Liver (tissue), 9 donors: ENCODE data around the gene CTU2. TPM values are rescaled to one million over a fixed set of nuclear protein-coding genes. Genes with fewer than 3 reads are reported as not detected.

ENCODE experiments used
- DNase-seq: peaks from one replicate; pipeline ENCODE4 v3.0.0-alpha.2; 2017; ENCODE audit warnings: low spot score
- H3K27ac ChIP-seq, 2 donors: one replicate each; pipeline ENCODE4 v1.7.0; 2013; ENCODE audit warnings: inconsistent platforms in 2 of 2, low read length in 2 of 2, control low read depth in 1 of 2, low read depth in 1 of 2, mild to moderate bottlenecking in 1 of 2
- H3K27me3 ChIP-seq, 4 donors: one replicate each; pipeline versions ENCODE4 v1.6.1 to v1.7.0; 2013; ENCODE audit warnings: low read length in 3 of 4, inconsistent platforms in 1 of 4, mild to moderate bottlenecking in 1 of 4, moderate library complexity in 1 of 4; ENCODE audit not compliant: control insufficient read depth in 4 of 4, insufficient read depth in 4 of 4
- H3K36me3 ChIP-seq, 4 donors: one replicate each; pipeline versions ENCODE4 v1.6.1 to v1.7.0; 2013; ENCODE audit warnings: low read length in 3 of 4, mild to moderate bottlenecking in 3 of 4, low read depth in 1 of 4, moderate library complexity in 1 of 4; ENCODE audit not compliant: control insufficient read depth in 4 of 4, insufficient read depth in 3 of 4
- H3K4me1 ChIP-seq, 4 donors: one replicate each; pipeline versions ENCODE4 v1.6.1 to v1.7.0; 2013; ENCODE audit warnings: low read length in 3 of 4, mild to moderate bottlenecking in 3 of 4, moderate library complexity in 1 of 4; ENCODE audit not compliant: control insufficient read depth in 4 of 4, insufficient read depth in 4 of 4
- H3K4me3 ChIP-seq, 3 donors: one replicate each; pipeline versions ENCODE4 v1.6.1 to v1.7.0; 2013; ENCODE audit warnings: low read length in 3 of 3, control low read depth in 1 of 3, low read depth in 1 of 3, mild to moderate bottlenecking in 1 of 3
- H3K9ac ChIP-seq, 2 donors: one replicate each; pipeline ENCODE4 v1.7.0; 2013; ENCODE audit warnings: low read length in 2 of 2, mild to moderate bottlenecking in 2 of 2, moderate library complexity in 2 of 2, control low read depth in 1 of 2, low read depth in 1 of 2
- H3K9me3 ChIP-seq, 4 donors: one replicate each; pipeline versions ENCODE4 v1.6.1 to v1.7.0; 2013; ENCODE audit warnings: low read length in 3 of 4; ENCODE audit not compliant: control insufficient read depth in 4 of 4
- ATF3 ChIP-seq: IDR thresholded peaks from 2 replicates; pipeline ENCODE4 v1.6.1; 2016; ENCODE audit warnings: antibody characterized with exemption
- EGR1 ChIP-seq, 2 donors: IDR thresholded peaks; 2 replicates each; pipeline ENCODE4 v1.6.1; 2016 to 2018; ENCODE audit warnings: antibody characterized with exemption in 2 of 2, low read depth in 2 of 2
- FOXA1 ChIP-seq: IDR thresholded peaks from 2 replicates; pipeline ENCODE4 v1.6.1; 2016; ENCODE audit warnings: antibody characterized with exemption
- FOXA2 ChIP-seq: IDR thresholded peaks from 2 replicates; pipeline ENCODE4 v1.6.1; 2016; ENCODE audit warnings: antibody characterized with exemption
- GABPA ChIP-seq, 2 donors: IDR thresholded peaks in 1 of 2; conservative IDR thresholded peaks in 1 of 2; 2 replicates each; pipeline ENCODE4 v1.6.1; 2016; ENCODE audit warnings: antibody characterized with exemption in 2 of 2, mild to moderate bottlenecking in 1 of 2, moderate library complexity in 1 of 2
- HNF4A ChIP-seq, 2 donors: conservative IDR thresholded peaks; 2 replicates each; pipeline ENCODE4 v1.6.1; 2016; ENCODE audit warnings: antibody characterized with exemption in 2 of 2, mild to moderate bottlenecking in 2 of 2
- HNF4G ChIP-seq: IDR thresholded peaks from 2 replicates; pipeline ENCODE4 v1.6.1; 2016; ENCODE audit warnings: antibody characterized with exemption
- JUND ChIP-seq, 2 donors: IDR thresholded peaks; 2 replicates each; pipeline ENCODE4 v1.6.1; 2016; ENCODE audit warnings: antibody characterized with exemption in 2 of 2
- MAX ChIP-seq: IDR thresholded peaks from 2 replicates; pipeline ENCODE4 v1.6.1; 2016; ENCODE audit warnings: antibody characterized with exemption
- NR2F2 ChIP-seq: IDR thresholded peaks from 2 replicates; pipeline ENCODE4 v1.6.1; 2016; ENCODE audit warnings: antibody characterized with exemption
- RAD21 ChIP-seq, 2 donors: IDR thresholded peaks; 2 replicates each; pipeline ENCODE4 v1.6.1; 2016; ENCODE audit warnings: antibody characterized with exemption in 2 of 2, mild to moderate bottlenecking in 2 of 2
- REST ChIP-seq: IDR thresholded peaks from 2 replicates; pipeline ENCODE4 v1.6.1; 2016; ENCODE audit warnings: antibody characterized with exemption, mild to moderate bottlenecking
- RXRA ChIP-seq, 2 donors: IDR thresholded peaks; 2 replicates each; pipeline ENCODE4 v1.6.1; 2017 to 2018; ENCODE audit warnings: antibody characterized with exemption in 2 of 2, mild to moderate bottlenecking in 1 of 2
- SP1 ChIP-seq: IDR thresholded peaks from 2 replicates; pipeline ENCODE4 v1.6.1; 2018; ENCODE audit warnings: antibody characterized with exemption, mild to moderate bottlenecking
- YY1 ChIP-seq: IDR thresholded peaks from 2 replicates; pipeline ENCODE4 v1.6.1; 2016; ENCODE audit warnings: antibody characterized with exemption, mild to moderate bottlenecking
- ZBTB33 ChIP-seq: IDR thresholded peaks from 2 replicates; pipeline ENCODE4 v1.6.1; 2016; ENCODE audit warnings: antibody characterized with exemption
- WGBS: extraction: QIAGEN DNeasy Blood & Tissue Kit; methylation state at CpG from one replicate; pipeline ENCODE4 v1.1.7; 2013; 5-methylcytosine and 5-hydroxymethylcytosine counted together
- polyA plus RNA-seq, 2 donors: library from polyadenylated mRNA; stranded (reverse) in 1 of 2; unstranded in 1 of 2; fragments of 200-250 nt in 1 of 2; fragments of >200 nt in 1 of 2; fragmentation: Nextera tagmentation in 1 of 2; extraction: Ambion mirVana in 1 of 2; gene quantifications; one replicate each; pipeline versions ENCODE4 v1.2.1 to v1.2.3, GENCODE V29; 2013 to 2015
- total RNA-seq, 2 donors: library from RNA; depleted of rRNA; stranded (reverse); fragments of >200 nt; gene quantifications; one replicate each; pipeline ENCODE4 v1.2.3, GENCODE V29; 2014
- donor health status: healthy.
- donor health status: healthy.
- donor health status: healthy.
- donor health status: healthy.
- donor health status: healthy.

The CTU2 gene
- total and polyA plus RNA-seq, 4 donors: 7.0 to 8.5 (median 7.4) TPM

- TF ChIP-seq GABPA (IDR thresholded peaks at IDR 0.05 in 1 of 2, conservative IDR thresholded peaks at IDR 0.05 in 1 of 2): no peak
Measured at GRCh38 chr16:88748364-88748763, 42.1 kb downstream of the CTU2 start (continued).

GRCh38 chr16:88749358-88749757 lies 43.1 kb downstream of the CTU2 start:
- Histone ChIP-seq H3K27me3 (no peaks in the 10 kb centered on the region), H3K4me3 (no peak overlapping the region), H3K27ac (no peak overlapping the region), H3K4me1 (peaks cover 0 to 4% (median 2%) of the 10 kb centered on the region in 4 donors), H3K9ac (no peak overlapping the region), H3K36me3 (peaks cover 0 to 6% (median 1%) of the 10 kb centered on the region in 4 donors), H3K9me3 (no peaks in the 10 kb centered on the region)
- DNase-seq: no peak
- WGBS: 98% methylated on average over 26 of the region's 26 CpGs
- TF ChIP-seq FOXA1 (no peak), HNF4A (conservative IDR thresholded peaks at IDR 0.05) (no peak), NR2F2 (no peak), GABPA (IDR thresholded peaks at IDR 0.05 in 1 of 2, conservative IDR thresholded peaks at IDR 0.05 in 1 of 2) (no peak), MAX (no peak), FOXA2 (no peak), REST (no peak), HNF4G (no peak), SP1 (no peak), JUND (IDR thresholded peaks at IDR 0.05) (no peak), RAD21 (IDR thresholded peaks at IDR 0.05) (no peak), ATF3 (no peak)

- H3K4me1 ChIP-seq: no peaks in the 10 kb centered on the region
- H3K4me3 ChIP-seq: no peak overlapping the region
- H3K9me3 ChIP-seq: no peaks in the 10 kb centered on the region
- H3K27me3 ChIP-seq: no peaks in the 10 kb centered on the region
- no peak overlapping the region for H3K9ac ChIP-seq
- DNase-seq: no peak
- TF ChIP-seq MAX (no peak), EGR1 (IDR thresholded peaks at IDR 0.05; ENCODE audit: low read depth in 2 of 2) (no peak), JUND (IDR thresholded peaks at IDR 0.05) (no peak), ATF3 (no peak), HNF4A (conservative IDR thresholded peaks at IDR 0.05) (no peak), RXRA (IDR thresholded peaks at IDR 0.05) (no peak), ZBTB33 (no peak), NR2F2 (no peak), FOXA2 (no peak), YY1 (no peak), FOXA1 (no peak)
- no peak overlapping the region for H3K27ac ChIP-seq
- 91% methylated on average over 12 of the region's 12 CpGs for WGBS
- peaks cover 0 to 6% (median 1%) of the 10 kb centered on the region in 4 donors for H3K36me3 ChIP-seq
Measured at GRCh38 chr16:88750854-88751253, 44.6 kb downstream of the CTU2 start.
